HuH-7 (cell line): ENCODE results near the gene RWDD3.

Experiments used
- DNase-seq: peaks from one replicate; pipeline ENCODE4 v3.0.0; 2011; ENCODE audit warnings: low spot score

RWDD3 gene

GRCh38 chr1:95282518-95282895 lies 48.5 kb downstream of the RWDD3 start:
- DNase-seq = no peak

- DNase-seq = no peak
Measured at GRCh38 chr1:95284420-95284819, 50.4 kb downstream of the RWDD3 start.

GRCh38 chr1:95286479-95286878 lies 52.5 kb downstream of the RWDD3 start:
- peak; percentile 17 for DNase-seq

DNA sequence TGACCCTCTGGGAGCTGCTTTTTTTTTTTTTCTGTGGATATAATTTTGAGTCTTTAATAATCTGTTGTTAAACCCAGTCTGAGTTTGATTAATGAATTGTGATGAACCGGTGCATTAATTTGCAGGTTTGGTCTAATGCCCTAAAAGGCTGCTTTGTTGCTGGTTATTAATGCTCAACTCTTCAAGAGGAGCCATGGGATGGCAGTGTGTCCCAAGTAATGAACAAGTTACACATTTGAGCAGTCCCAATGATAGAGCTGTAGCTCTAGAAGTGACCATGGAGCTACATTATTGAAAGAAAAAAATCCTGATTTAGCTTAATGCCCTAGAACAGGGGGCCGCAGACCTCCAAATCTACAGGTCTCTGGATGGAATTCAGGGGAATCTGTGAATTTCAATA lies 53.1 kb downstream of the RWDD3 start:
- peak; percentile 23 for DNase-seq

DNA sequence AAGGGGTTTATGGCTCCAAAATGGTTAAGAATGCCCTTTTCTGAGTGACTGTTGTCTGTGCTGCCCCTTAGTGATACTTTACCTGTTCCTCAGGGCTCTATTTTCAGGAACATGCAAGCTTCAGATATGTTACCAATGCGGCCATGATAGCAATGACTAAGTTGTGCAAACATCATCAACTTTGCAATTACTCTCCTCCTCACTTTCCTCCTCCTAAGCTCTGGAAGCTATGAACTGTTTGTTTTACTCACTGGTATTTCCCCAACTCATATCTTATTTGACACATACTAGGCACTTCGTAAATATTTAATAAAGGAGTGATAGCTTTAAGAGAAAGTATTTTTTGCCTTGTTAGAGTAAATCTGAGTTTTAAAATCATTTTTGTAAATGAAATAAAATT lies 53.8 kb downstream of the RWDD3 start:
- DNase-seq = peak; percentile 36
